ENCODE data around the gene GPR61.

GRCh38 chr1:109567877-109568672 is 28.4 kb downstream of the GPR61 start:
- TF ChIP-seq PATZ1 (tag by site-specific recombination; IDR thresholded peaks at IDR 0.05) (no peak), HOXD13 (CRISPR knock-in tag; IDR thresholded peaks at IDR 0.05; ENCODE audit: borderline replicate concordance) (no peak), ZNF76 (tag by site-specific recombination; IDR thresholded peaks at IDR 0.05; ENCODE audit: borderline replicate concordance, low read depth) (no peak), YY1 (tag by site-specific recombination; IDR thresholded peaks at IDR 0.05) (no peak)
